Bronchial epithelial cell (primary cell): ENCODE measurements around the gene DDX56. TPM values are rescaled to one million over a fixed set of nuclear protein-coding genes. Genes with fewer than 3 reads are reported as not detected.
"Not testable (repeated sequence)": the region's sequence is repeated elsewhere in the genome, so short reads cannot be mapped to it uniquely, and the experiment has no call there.

Source experiments
- DNase-seq: peaks from one replicate; pipeline ENCODE4 v3.0.0-alpha.2; 2010; ENCODE audit warnings: low read depth
- FAIRE-seq: peaks from 2 replicates; lab custom pipeline; 2011; peaks lifted over from hg19 to GRCh38; lab: Jason Lieb, UNC
- H3K27me3 ChIP-seq: 2 replicates; pipeline ENCODE4 v1.5.1; 2011; ENCODE audit warnings: low read length; ENCODE audit not compliant: control insufficient read depth, insufficient read depth
- H3K36me3 ChIP-seq: 2 replicates; pipeline ENCODE4 v1.5.1; 2011; ENCODE audit warnings: low read length; ENCODE audit not compliant: control insufficient read depth, insufficient read depth
- H3K4me3 ChIP-seq: 2 replicates; pipeline ENCODE4 v1.5.1; 2011; ENCODE audit warnings: mild to moderate bottlenecking, low read depth, low read length, control low read depth
- CTCF ChIP-seq: IDR thresholded peaks from 2 replicates; pipeline ENCODE4 v1.5.1; 2011; ENCODE audit warnings: mild to moderate bottlenecking, moderate library complexity, low read length, control low read depth, inconsistent platforms; ENCODE audit not compliant: insufficient read depth, severe bottlenecking
- total RNA-seq: library from RNA; depleted of rRNA; stranded (reverse); fragments of >200 nt; gene quantifications from 2 replicates; pipeline ENCODE4 v1.2.1, GENCODE V29; 2014

The DDX56 gene
- total RNA-seq, 1 donor from 2014 or later = 65.0 TPM

- TF ChIP-seq CTCF = no peak
- no peak for DNase-seq
- H3K27me3 ChIP-seq = no peaks in the 10 kb centered on the region
- no peak for FAIRE-seq
- no peak overlapping the region for H3K4me3 ChIP-seq
- H3K36me3 ChIP-seq = no peaks in the 10 kb centered on the region
These were observed 18.4 kb downstream of the DDX56 start for GRCh38 chr7:44555350-44555749.

GRCh38 chr7:44552473-44553005 is 21.2 kb downstream of the DDX56 start:
- not testable (repeated sequence) for H3K27me3 ChIP-seq, DNase-seq, H3K36me3 ChIP-seq, FAIRE-seq, H3K4me3 ChIP-seq

- DNase-seq (no peak), FAIRE-seq (no peak)
- Histone ChIP-seq H3K27me3 (no peaks in the 10 kb centered on the region), H3K4me3 (no peak overlapping the region), H3K36me3 (no peaks in the 10 kb centered on the region)
- TF ChIP-seq CTCF = no peak
These were observed 24.3 kb downstream of the DDX56 start for GRCh38 chr7:44549457-44549856.

- Histone ChIP-seq H3K36me3 (no peaks in the 10 kb centered on the region), H3K27me3 (no peaks in the 10 kb centered on the region), H3K4me3 (no peak overlapping the region)
- no peak for TF ChIP-seq CTCF
- FAIRE-seq (no peak), DNase-seq (peak; percentile 26)
These were observed 24.8 kb downstream of the DDX56 start for GRCh38 chr7:44548893-44549292.

GRCh38 chr7:44547536-44548231 is 26.0 kb downstream of the DDX56 start:
- TF ChIP-seq CTCF = no peak
- Histone ChIP-seq H3K27me3 (no peaks in the 10 kb centered on the region), H3K4me3 (no peak overlapping the region), H3K36me3 (no peaks in the 10 kb centered on the region)
- DNase-seq (peak; percentile 16), FAIRE-seq (no peak)

- FAIRE-seq (no peak), DNase-seq (no peak)
- Histone ChIP-seq H3K27me3 (no peaks in the 10 kb centered on the region), H3K36me3 (no peaks in the 10 kb centered on the region), H3K4me3 (no peak overlapping the region)
- no peak for TF ChIP-seq CTCF
These were observed 31.7 kb downstream of the DDX56 start for GRCh38 chr7:44541876-44542610.
